ENCODE measurements around the gene ZPLD1.

ZPLD1 gene

GRCh38 chr3:102434715-102435114 is at the start of gene ZPLD1:
Gene ZPLD1, plus strand, starts transcription at chr3:102435015. Its CDS starts 3,473 bp downstream, at chr3:102438488.
- FAIRE-seq, result no peak
- DNase-seq (ENCODE audit: insufficient read length, low spot score), result no peak

- FAIRE-seq (no peak), DNase-seq (ENCODE audit: insufficient read length, low spot score) (no peak)
These were observed 44.5 kb upstream of the ZPLD1 start for GRCh38 chr3:102390171-102390864.

- no peak for FAIRE-seq
These were observed 43.9 kb upstream of the ZPLD1 start for GRCh38 chr3:102390916-102391315.

GRCh38 chr3:102391491-102391890 is 43.3 kb upstream of the ZPLD1 start:
- DNase-seq (ENCODE audit: insufficient read length, low spot score), result no peak
- no peak for FAIRE-seq

More at GRCh38 chr3:102390916-102391315, 43.9 kb upstream of the ZPLD1 start:
- DNase-seq (ENCODE audit: insufficient read length, low spot score), result no peak

GRCh38 chr3:102394517-102394916 is 40.3 kb upstream of the ZPLD1 start:
- DNase-seq (ENCODE audit: insufficient read length, low spot score) (no peak), FAIRE-seq (no peak)

GRCh38 chr3:102398176-102398575 is 36.6 kb upstream of the ZPLD1 start:
- no peak for FAIRE-seq
- no peak for DNase-seq (ENCODE audit: insufficient read length, low spot score)

- DNase-seq (ENCODE audit: insufficient read length, low spot score) (no peak), FAIRE-seq (no peak)
These were observed 36.1 kb upstream of the ZPLD1 start for GRCh38 chr3:102398666-102399065.

GRCh38 chr3:102400142-102400541 is 34.7 kb upstream of the ZPLD1 start:
- FAIRE-seq (no peak), DNase-seq (ENCODE audit: insufficient read length, low spot score) (no peak)

- FAIRE-seq (no peak), DNase-seq (ENCODE audit: insufficient read length, low spot score) (no peak)
These were observed 34.0 kb upstream of the ZPLD1 start for GRCh38 chr3:102400766-102401165.

GRCh38 chr3:102410616-102411015 is 24.2 kb upstream of the ZPLD1 start:
- FAIRE-seq (no peak), DNase-seq (ENCODE audit: insufficient read length, low spot score) (no peak)

- FAIRE-seq (no peak), DNase-seq (ENCODE audit: insufficient read length, low spot score) (no peak)
These were observed 19.3 kb upstream of the ZPLD1 start for GRCh38 chr3:102415553-102415952.

- FAIRE-seq, result no peak
- DNase-seq (ENCODE audit: insufficient read length, low spot score), result no peak
These were observed 15.0 kb upstream of the ZPLD1 start for GRCh38 chr3:102419786-102420185.

- FAIRE-seq (no peak), DNase-seq (ENCODE audit: insufficient read length, low spot score) (no peak)
These were observed 7.0 kb downstream of the ZPLD1 start for GRCh38 chr3:102441832-102442231.

GRCh38 chr3:102443021-102443420 is 8.2 kb downstream of the ZPLD1 start:
- DNase-seq (ENCODE audit: insufficient read length, low spot score), result no peak
- FAIRE-seq, result no peak

- DNase-seq (ENCODE audit: insufficient read length, low spot score) (no peak), FAIRE-seq (no peak)
These were observed 9.3 kb downstream of the ZPLD1 start for GRCh38 chr3:102444101-102444500.

GRCh38 chr3:102447272-102447671 is 12.5 kb downstream of the ZPLD1 start:
- FAIRE-seq, result no peak
- DNase-seq (ENCODE audit: insufficient read length, low spot score), result no peak

GRCh38 chr3:102449341-102449740 is 14.5 kb downstream of the ZPLD1 start:
- no peak for DNase-seq (ENCODE audit: insufficient read length, low spot score)
- no peak for FAIRE-seq

- FAIRE-seq (no peak), DNase-seq (ENCODE audit: insufficient read length, low spot score) (no peak)
These were observed 15.1 kb downstream of the ZPLD1 start for GRCh38 chr3:102449930-102450329.

- FAIRE-seq (no peak), DNase-seq (ENCODE audit: insufficient read length, low spot score) (no peak)
These were observed 16.2 kb downstream of the ZPLD1 start for GRCh38 chr3:102450976-102451375.

GRCh38 chr3:102451543-102451942 is 16.7 kb downstream of the ZPLD1 start:
- no peak for FAIRE-seq
- DNase-seq (ENCODE audit: insufficient read length, low spot score), result no peak

GRCh38 chr3:102454181-102454580 is 19.4 kb downstream of the ZPLD1 start:
- no peak for FAIRE-seq

GRCh38 chr3:102457644-102458043 is 22.8 kb downstream of the ZPLD1 start:
- FAIRE-seq (no peak), DNase-seq (ENCODE audit: insufficient read length, low spot score) (no peak)

More at GRCh38 chr3:102454181-102454580, 19.4 kb downstream of the ZPLD1 start:
- no peak for DNase-seq (ENCODE audit: insufficient read length, low spot score)

GRCh38 chr3:102460579-102460978 is 25.8 kb downstream of the ZPLD1 start:
- no peak for FAIRE-seq
- no peak for DNase-seq (ENCODE audit: insufficient read length, low spot score)
